GM23338 (cell line): ENCODE data around the gene TUBB3.

Source experiments
- CREB1 ChIP-seq: fragments of 250-450 bp; sonication (Bioruptor Pico); IDR thresholded peaks from 2 replicates; pipeline ENCODE4 v1.5.0; 2020; ENCODE audit warnings: low read depth, mild to moderate bottlenecking, moderate library complexity
- CTCF ChIP-seq, 2 experiments: fragments of 200-600 bp in 1 of 2; sonication (generic) in 1 of 2; conservative IDR thresholded peaks; 2 replicates each; pipeline versions ENCODE4 v1.5.1 to v1.6.1; 2016 to 2017; ENCODE audit warnings: antibody characterized with exemption in 2 of 2, low read depth in 2 of 2, mild to moderate bottlenecking in 2 of 2, moderate library complexity in 1 of 2
- ETS1 ChIP-seq: IDR thresholded peaks from 2 replicates; pipeline ENCODE4 v1.6.1; 2016; ENCODE audit warnings: antibody characterized with exemption
- EZH2 ChIP-seq: fragments of 200-600 bp; sonication (generic); IDR thresholded peaks from one replicate; pipeline ENCODE4 v1.8.0; 2017; ENCODE audit warnings: antibody characterized with exemption, mild to moderate bottlenecking, low read depth; ENCODE audit not compliant: unreplicated experiment
- EZH2phosphoT487 ChIP-seq: fragments of 200-600 bp; sonication (generic); IDR thresholded peaks from one replicate; pipeline ENCODE4 v1.8.1; 2018; ENCODE audit warnings: antibody characterized with exemption; ENCODE audit not compliant: unreplicated experiment
- JUNB ChIP-seq: IDR thresholded peaks from one replicate; pipeline ENCODE4 v1.6.1; 2016; ENCODE audit warnings: antibody characterized with exemption; ENCODE audit not compliant: unreplicated experiment
- NANOG ChIP-seq: IDR thresholded peaks from 2 replicates; pipeline ENCODE4 v1.6.1; 2016; ENCODE audit warnings: antibody characterized with exemption, borderline replicate concordance
- POLR2AphosphoS5 ChIP-seq: IDR thresholded peaks from 2 replicates; pipeline ENCODE4 v1.6.1; 2016; ENCODE audit warnings: antibody characterized with exemption, low read depth
- STAT1 ChIP-seq: IDR thresholded peaks from one replicate; pipeline ENCODE4 v1.6.1; 2016; ENCODE audit warnings: antibody characterized with exemption; ENCODE audit not compliant: unreplicated experiment
- TF ChIP-seq, protein P1 (sequence below): IDR thresholded peaks from one replicate; pipeline ENCODE4 v1.6.1; 2018; ENCODE audit warnings: antibody characterized with exemption; ENCODE audit not compliant: unreplicated experiment
- TF ChIP-seq, protein P2 (sequence below): fragments of 250-450 bp; sonication (Bioruptor Pico); IDR thresholded peaks from 2 replicates; pipeline ENCODE4 v1.5.0; 2020; ENCODE audit warnings: mild to moderate bottlenecking, moderate library complexity

DNA sequence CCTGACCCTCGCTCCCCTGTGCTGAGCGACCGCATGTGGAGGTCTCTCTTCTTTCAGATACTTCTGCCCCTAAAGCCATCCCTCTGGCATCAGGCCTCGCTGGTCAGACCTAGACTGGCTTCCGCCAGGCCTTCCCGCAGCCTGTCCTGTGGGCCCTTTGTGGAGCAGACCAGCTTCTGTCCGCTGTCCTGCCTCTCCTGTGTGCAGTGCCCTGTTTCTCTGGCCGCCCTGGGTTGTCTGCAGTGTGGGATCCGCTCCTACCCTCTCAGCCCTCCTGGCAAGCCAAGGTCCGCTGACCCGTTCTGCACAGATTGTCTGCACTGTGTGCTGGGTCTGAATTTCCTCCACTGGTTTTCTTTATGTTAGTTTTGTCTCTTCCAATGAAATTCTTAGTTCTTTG, 25.9 kb upstream of the TUBB3 start:
- TF ChIP-seq EZH2: no peak
- TF ChIP-seq CTCF (conservative IDR thresholded peaks at IDR 0.05; ENCODE audit: low read depth in 2 of 2): no peak
- TF ChIP-seq POLR2AphosphoS5: no peak
- TF ChIP-seq, protein P1, sequence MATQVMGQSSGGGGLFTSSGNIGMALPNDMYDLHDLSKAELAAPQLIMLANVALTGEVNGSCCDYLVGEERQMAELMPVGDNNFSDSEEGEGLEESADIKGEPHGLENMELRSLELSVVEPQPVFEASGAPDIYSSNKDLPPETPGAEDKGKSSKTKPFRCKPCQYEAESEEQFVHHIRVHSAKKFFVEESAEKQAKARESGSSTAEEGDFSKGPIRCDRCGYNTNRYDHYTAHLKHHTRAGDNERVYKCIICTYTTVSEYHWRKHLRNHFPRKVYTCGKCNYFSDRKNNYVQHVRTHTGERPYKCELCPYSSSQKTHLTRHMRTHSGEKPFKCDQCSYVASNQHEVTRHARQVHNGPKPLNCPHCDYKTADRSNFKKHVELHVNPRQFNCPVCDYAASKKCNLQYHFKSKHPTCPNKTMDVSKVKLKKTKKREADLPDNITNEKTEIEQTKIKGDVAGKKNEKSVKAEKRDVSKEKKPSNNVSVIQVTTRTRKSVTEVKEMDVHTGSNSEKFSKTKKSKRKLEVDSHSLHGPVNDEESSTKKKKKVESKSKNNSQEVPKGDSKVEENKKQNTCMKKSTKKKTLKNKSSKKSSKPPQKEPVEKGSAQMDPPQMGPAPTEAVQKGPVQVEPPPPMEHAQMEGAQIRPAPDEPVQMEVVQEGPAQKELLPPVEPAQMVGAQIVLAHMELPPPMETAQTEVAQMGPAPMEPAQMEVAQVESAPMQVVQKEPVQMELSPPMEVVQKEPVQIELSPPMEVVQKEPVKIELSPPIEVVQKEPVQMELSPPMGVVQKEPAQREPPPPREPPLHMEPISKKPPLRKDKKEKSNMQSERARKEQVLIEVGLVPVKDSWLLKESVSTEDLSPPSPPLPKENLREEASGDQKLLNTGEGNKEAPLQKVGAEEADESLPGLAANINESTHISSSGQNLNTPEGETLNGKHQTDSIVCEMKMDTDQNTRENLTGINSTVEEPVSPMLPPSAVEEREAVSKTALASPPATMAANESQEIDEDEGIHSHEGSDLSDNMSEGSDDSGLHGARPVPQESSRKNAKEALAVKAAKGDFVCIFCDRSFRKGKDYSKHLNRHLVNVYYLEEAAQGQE: no peak
- TF ChIP-seq EZH2phosphoT487: no peak
- TF ChIP-seq STAT1: no peak
- TF ChIP-seq NANOG: no peak
- no peak for TF ChIP-seq ETS1
- TF ChIP-seq CREB1 (CRISPR knock-in tag): no peak
- no peak for TF ChIP-seq JUNB
- TF ChIP-seq, protein P2, sequence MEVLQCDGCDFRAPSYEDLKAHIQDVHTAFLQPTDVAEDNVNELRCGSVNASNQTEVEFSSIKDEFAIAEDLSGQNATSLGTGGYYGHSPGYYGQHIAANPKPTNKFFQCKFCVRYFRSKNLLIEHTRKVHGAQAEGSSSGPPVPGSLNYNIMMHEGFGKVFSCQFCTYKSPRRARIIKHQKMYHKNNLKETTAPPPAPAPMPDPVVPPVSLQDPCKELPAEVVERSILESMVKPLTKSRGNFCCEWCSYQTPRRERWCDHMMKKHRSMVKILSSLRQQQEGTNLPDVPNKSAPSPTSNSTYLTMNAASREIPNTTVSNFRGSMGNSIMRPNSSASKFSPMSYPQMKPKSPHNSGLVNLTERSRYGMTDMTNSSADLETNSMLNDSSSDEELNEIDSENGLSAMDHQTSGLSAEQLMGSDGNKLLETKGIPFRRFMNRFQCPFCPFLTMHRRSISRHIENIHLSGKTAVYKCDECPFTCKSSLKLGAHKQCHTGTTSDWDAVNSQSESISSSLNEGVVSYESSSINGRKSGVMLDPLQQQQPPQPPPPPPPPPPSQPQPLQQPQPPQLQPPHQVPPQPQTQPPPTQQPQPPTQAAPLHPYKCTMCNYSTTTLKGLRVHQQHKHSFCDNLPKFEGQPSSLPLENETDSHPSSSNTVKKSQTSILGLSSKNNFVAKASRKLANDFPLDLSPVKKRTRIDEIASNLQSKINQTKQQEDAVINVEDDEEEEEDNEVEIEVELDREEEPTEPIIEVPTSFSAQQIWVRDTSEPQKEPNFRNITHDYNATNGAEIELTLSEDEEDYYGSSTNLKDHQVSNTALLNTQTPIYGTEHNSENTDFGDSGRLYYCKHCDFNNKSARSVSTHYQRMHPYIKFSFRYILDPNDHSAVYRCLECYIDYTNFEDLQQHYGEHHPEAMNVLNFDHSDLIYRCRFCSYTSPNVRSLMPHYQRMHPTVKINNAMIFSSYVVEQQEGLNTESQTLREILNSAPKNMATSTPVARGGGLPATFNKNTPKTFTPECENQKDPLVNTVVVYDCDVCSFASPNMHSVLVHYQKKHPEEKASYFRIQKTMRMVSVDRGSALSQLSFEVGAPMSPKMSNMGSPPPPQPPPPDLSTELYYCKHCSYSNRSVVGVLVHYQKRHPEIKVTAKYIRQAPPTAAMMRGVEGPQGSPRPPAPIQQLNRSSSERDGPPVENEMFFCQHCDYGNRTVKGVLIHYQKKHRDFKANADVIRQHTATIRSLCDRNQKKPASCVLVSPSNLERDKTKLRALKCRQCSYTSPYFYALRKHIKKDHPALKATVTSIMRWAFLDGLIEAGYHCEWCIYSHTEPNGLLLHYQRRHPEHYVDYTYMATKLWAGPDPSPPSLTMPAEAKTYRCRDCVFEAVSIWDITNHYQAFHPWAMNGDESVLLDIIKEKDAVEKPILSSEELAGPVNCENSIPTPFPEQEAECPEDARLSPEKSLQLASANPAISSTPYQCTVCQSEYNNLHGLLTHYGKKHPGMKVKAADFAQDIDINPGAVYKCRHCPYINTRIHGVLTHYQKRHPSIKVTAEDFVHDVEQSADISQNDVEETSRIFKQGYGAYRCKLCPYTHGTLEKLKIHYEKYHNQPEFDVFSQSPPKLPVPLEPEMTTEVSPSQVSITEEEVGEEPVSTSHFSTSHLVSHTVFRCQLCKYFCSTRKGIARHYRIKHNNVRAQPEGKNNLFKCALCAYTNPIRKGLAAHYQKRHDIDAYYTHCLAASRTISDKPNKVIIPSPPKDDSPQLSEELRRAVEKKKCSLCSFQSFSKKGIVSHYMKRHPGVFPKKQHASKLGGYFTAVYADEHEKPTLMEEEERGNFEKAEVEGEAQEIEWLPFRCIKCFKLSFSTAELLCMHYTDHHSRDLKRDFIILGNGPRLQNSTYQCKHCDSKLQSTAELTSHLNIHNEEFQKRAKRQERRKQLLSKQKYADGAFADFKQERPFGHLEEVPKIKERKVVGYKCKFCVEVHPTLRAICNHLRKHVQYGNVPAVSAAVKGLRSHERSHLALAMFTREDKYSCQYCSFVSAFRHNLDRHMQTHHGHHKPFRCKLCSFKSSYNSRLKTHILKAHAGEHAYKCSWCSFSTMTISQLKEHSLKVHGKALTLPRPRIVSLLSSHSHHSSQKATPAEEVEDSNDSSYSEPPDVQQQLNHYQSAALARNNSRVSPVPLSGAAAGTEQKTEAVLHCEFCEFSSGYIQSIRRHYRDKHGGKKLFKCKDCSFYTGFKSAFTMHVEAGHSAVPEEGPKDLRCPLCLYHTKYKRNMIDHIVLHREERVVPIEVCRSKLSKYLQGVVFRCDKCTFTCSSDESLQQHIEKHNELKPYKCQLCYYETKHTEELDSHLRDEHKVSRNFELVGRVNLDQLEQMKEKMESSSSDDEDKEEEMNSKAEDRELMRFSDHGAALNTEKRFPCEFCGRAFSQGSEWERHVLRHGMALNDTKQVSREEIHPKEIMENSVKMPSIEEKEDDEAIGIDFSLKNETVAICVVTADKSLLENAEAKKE: no peak
